H1 (cell line): Measurements from ENCODE around the gene NOL4L. TPM values are rescaled to one million over a fixed set of nuclear protein-coding genes. Genes with fewer than 3 reads are reported as not detected.

ENCODE experiments used
- CTCF ChIA-PET: fragments of 300-600 bp; sonication (Branson Sonifier 250); formaldehyde crosslinking; loops from one replicate; lab custom pipeline; 2021; ENCODE audit not compliant: partially characterized antibody; lab: Charles Lee
- POLR2A ChIA-PET: fragments of 300-600 bp; sonication (Branson Sonifier 250); formaldehyde crosslinking; loops from one replicate; lab custom pipeline; 2021; ENCODE audit warnings: inconsistent platforms; ENCODE audit not compliant: partially characterized antibody; lab: Charles Lee
- DNase-seq, 2 experiments: peaks; one replicate each; pipeline versions ENCODE4 v3.0.0 to v3.0.0-alpha.2; 2010 to 2022; ENCODE audit warnings: low spot score in 2 of 2, low read depth in 1 of 2, mixed read lengths in 1 of 2
- FAIRE-seq: peaks from 2 replicates; lab custom pipeline; 2011; peaks lifted over from hg19 to GRCh38; lab: Jason Lieb, UNC
- H2AFZ ChIP-seq: 2 replicates; pipeline ENCODE4 v1.8.1; 2012; ENCODE audit warnings: low read length, inconsistent platforms
- H2AK5ac ChIP-seq: 2 replicates; pipeline ENCODE4 v1.6.1; 2013; ENCODE audit warnings: low read depth, low read length
- H2BK120ac ChIP-seq: replicated peaks from 2 replicates; pipeline ENCODE3; 2013; ENCODE audit warnings: low read depth, low read length, inconsistent platforms
- H2BK12ac ChIP-seq: 2 replicates; pipeline ENCODE4 v1.6.1; 2013; ENCODE audit warnings: low read depth, low read length
- H2BK15ac ChIP-seq: 2 replicates; pipeline ENCODE4 v1.6.1; 2013; ENCODE audit warnings: low read length
- H2BK20ac ChIP-seq: 2 replicates; pipeline ENCODE4 v1.6.1; 2013; ENCODE audit warnings: low read length
- H2BK5ac ChIP-seq: 2 replicates; pipeline ENCODE4 v1.6.1; 2013; ENCODE audit warnings: low read depth, low read length
- H3K14ac ChIP-seq: 2 replicates; pipeline ENCODE4 v1.6.1; 2013; ENCODE audit warnings: inconsistent platforms; ENCODE audit not compliant: insufficient read length
- H3K18ac ChIP-seq: 2 replicates; pipeline ENCODE4 v1.6.1; 2013; ENCODE audit warnings: low read length; ENCODE audit errors: extremely low read depth
- H3K23ac ChIP-seq: 2 replicates; pipeline ENCODE4 v1.6.1; 2013; ENCODE audit warnings: inconsistent platforms; ENCODE audit not compliant: insufficient read length
- H3K23me2 ChIP-seq: 2 replicates; pipeline ENCODE4 v1.6.1; 2013; ENCODE audit warnings: low read depth, low read length
- H3K27ac ChIP-seq: 2 replicates; pipeline ENCODE4 v1.6.1; 2011; ENCODE audit warnings: low read depth, low read length, inconsistent platforms
- H3K27me3 ChIP-seq, 4 experiments: replicated peaks in 1 of 4; 1 replicate in 1 of 4; 2 replicates in 3 of 4; pipeline versions ENCODE4 v1.6.1 to v1.8.1; 2011 to 2013; ENCODE audit warnings: low read length in 3 of 4, mild to moderate bottlenecking in 3 of 4, inconsistent platforms in 2 of 4, mixed read lengths in 2 of 4, moderate library complexity in 1 of 4; ENCODE audit not compliant: control insufficient read depth in 3 of 4, insufficient read depth in 3 of 4; ENCODE audit errors: extremely low read depth in 1 of 4
- H3K36me3 ChIP-seq, 4 experiments: 2 replicates each; pipeline versions ENCODE4 v1.6.1 to v1.8.1; 2011 to 2013; ENCODE audit warnings: mild to moderate bottlenecking in 4 of 4, low read length in 3 of 4, moderate library complexity in 2 of 4, control low read depth in 1 of 4, inconsistent platforms in 1 of 4; ENCODE audit not compliant: insufficient read depth in 4 of 4, control insufficient read depth in 2 of 4
- H3K4ac ChIP-seq: replicated peaks from 2 replicates; pipeline ENCODE3; 2013; ENCODE audit warnings: low read length, low read depth, mixed read lengths, inconsistent platforms; ENCODE audit not compliant: insufficient read length
- H3K4me1 ChIP-seq, 4 experiments: replicated peaks in 1 of 4; 1 replicate in 1 of 4; 2 replicates in 3 of 4; pipeline versions ENCODE4 v1.6.1 to v1.8.1; 2011 to 2013; ENCODE audit warnings: low read length in 3 of 4, inconsistent platforms in 2 of 4, mixed read lengths in 1 of 4; ENCODE audit not compliant: insufficient read depth in 4 of 4, control insufficient read depth in 3 of 4
- H3K4me2 ChIP-seq, 2 experiments: 2 replicates each; pipeline versions ENCODE4 v1.6.1 to v1.8.1; 2011 to 2013; ENCODE audit warnings: low read depth in 2 of 2, low read length in 2 of 2, control low read depth in 1 of 2, inconsistent platforms in 1 of 2, mild to moderate bottlenecking in 1 of 2; ENCODE audit not compliant: insufficient read depth in 1 of 2
- H3K4me3 ChIP-seq, 4 experiments: fragments of 200-600, 300-600 bp in 1 of 4; sonication (generic), shearing (Covaris generic), sonication (Bioruptor Twin) in 1 of 4; 2 replicates each; pipeline versions ENCODE4 v1.5.1 to v1.8.1; 2011 to 2016; ENCODE audit warnings: low read length in 4 of 4, low read depth in 3 of 4, control low read depth in 2 of 4, inconsistent platforms in 2 of 4, mild to moderate bottlenecking in 2 of 4, mixed read lengths in 1 of 4, moderate library complexity in 1 of 4; ENCODE audit not compliant: insufficient read depth in 2 of 4; ENCODE audit errors: extremely low read depth in 1 of 4
- H3K56ac ChIP-seq: replicated peaks from 2 replicates; pipeline ENCODE3; 2013; ENCODE audit warnings: low read depth, mild to moderate bottlenecking, mixed read lengths, low read length, inconsistent platforms; ENCODE audit not compliant: insufficient read length
- H3K79me1 ChIP-seq: 2 replicates; pipeline ENCODE4 v1.6.1; 2013; ENCODE audit warnings: low read depth, low read length, control low read depth
- H3K79me2 ChIP-seq, 2 experiments: 2 replicates each; pipeline versions ENCODE4 v1.6.1 to v1.8.1; 2012 to 2013; ENCODE audit warnings: low read length in 2 of 2, mild to moderate bottlenecking in 2 of 2, inconsistent platforms in 1 of 2; ENCODE audit not compliant: insufficient read depth in 2 of 2, control insufficient read depth in 1 of 2
- H3K9ac ChIP-seq, 4 experiments: replicated peaks in 1 of 4; 1 replicate in 1 of 4; 2 replicates in 3 of 4; pipeline versions ENCODE4 v1.6.1 to v1.8.1; 2011 to 2013; ENCODE audit warnings: low read depth in 3 of 4, low read length in 3 of 4, control low read depth in 2 of 4, mild to moderate bottlenecking in 2 of 4, moderate library complexity in 2 of 4, inconsistent platforms in 1 of 4; ENCODE audit errors: extremely low read depth in 1 of 4
- H3K9me3 ChIP-seq, 2 experiments: 2 replicates each; pipeline versions ENCODE4 v1.6.1 to v1.8.1; 2012 to 2013; ENCODE audit warnings: mild to moderate bottlenecking in 2 of 2, moderate library complexity in 2 of 2, control low read depth in 1 of 2, inconsistent platforms in 1 of 2, low read depth in 1 of 2, low read length in 1 of 2, mixed read lengths in 1 of 2; ENCODE audit not compliant: insufficient read depth in 2 of 2
- H4K20me1 ChIP-seq, 2 experiments: replicated peaks in 1 of 2; 2 replicates each; pipeline versions ENCODE3 to v1.8.1; 2011 to 2013; ENCODE audit warnings: inconsistent platforms in 2 of 2, low read length in 2 of 2, mild to moderate bottlenecking in 1 of 2; ENCODE audit not compliant: insufficient read depth in 2 of 2, control insufficient read depth in 1 of 2
- H4K5ac ChIP-seq: 2 replicates; pipeline ENCODE4 v1.6.1; 2013; ENCODE audit warnings: low read length, low read depth, mixed read lengths, inconsistent platforms; ENCODE audit not compliant: insufficient read length
- H4K8ac ChIP-seq: 2 replicates; pipeline ENCODE4 v1.8.0; 2013; ENCODE audit warnings: mild to moderate bottlenecking, moderate library complexity, low read length, inconsistent platforms; ENCODE audit not compliant: insufficient read depth; ENCODE audit errors: extremely low read depth
- H4K91ac ChIP-seq: replicated peaks from 2 replicates; pipeline ENCODE3; 2013; ENCODE audit warnings: low read length, mixed read lengths, inconsistent platforms; ENCODE audit not compliant: insufficient read length
- BCL11A ChIP-seq, 2 experiments: IDR thresholded peaks; one replicate each; pipeline ENCODE4 v1.6.1; 2011; ENCODE audit warnings: low read depth in 2 of 2, low read length in 2 of 2, mild to moderate bottlenecking in 2 of 2
- RNF2 ChIP-seq: fragments of 200-900, 300-1000 bp; sonication (generic); IDR thresholded peaks from 2 replicates; pipeline ENCODE4 v1.7.1; 2016; ENCODE audit warnings: borderline replicate concordance, low read depth, mild to moderate bottlenecking, antibody characterized with exemption, low read length; ENCODE audit not compliant: poor library complexity, severe bottlenecking; ENCODE audit errors: missing control alignments
- SIRT6 ChIP-seq: IDR thresholded peaks from one replicate; pipeline ENCODE4 v1.7.1; 2012; ENCODE audit warnings: low read length, inconsistent platforms
- WGBS, 2 experiments: shearing (Covaris generic) in 1 of 2; methylation state at CpG; one replicate each; pipeline versions ENCODE4 v1.1.6 to v1.1.7; 2013 to 2015; ENCODE audit warnings: low lambda C conversion rate in 2 of 2, mixed read lengths in 2 of 2, inconsistent platforms in 1 of 2, low coverage in 1 of 2, missing lambda C conversion rate in 1 of 2; ENCODE audit not compliant: insufficient replicate concordance in 2 of 2, insufficient coverage in 1 of 2, insufficient read length in 1 of 2; ENCODE audit errors: extremely low coverage in 1 of 2, missing lambda C conversion rate in 1 of 2; 5-methylcytosine and 5-hydroxymethylcytosine counted together
- polyA plus RNA-seq, 7 experiments: library from polyadenylated mRNA; depleted of rRNA in 3 of 7; stranded (reverse) in 5 of 7; unstranded in 2 of 7; fragments of >200 nt in 5 of 7; fragments of 200-250 nt in 2 of 7; gene quantifications; 1 replicate in 5 of 7; 2 replicates in 1 of 7; 4 replicates in 1 of 7; pipeline versions ENCODE4 v1.2.1 to v1.2.3, GENCODE V29; 2011 to 2013; ENCODE audit warnings: missing spikeins in 2 of 7, mixed read lengths in 2 of 7
- total RNA-seq: library from RNA; stranded (reverse); fragmentation: NEBNext Ultra II Directional; extraction: Animal tissue kit (Norgen Biotek cat#: 25700); gene quantifications from 2 replicates; pipeline ENCODE4 v1.2.1, GENCODE V29; 2021

NOL4L gene
- total and polyA plus RNA-seq, 2 of the 8 experiments (the other 6 are each of a cell fraction or from before 2014, with no cell fraction given), result 15.3 to 23.7 TPM

DNA sequence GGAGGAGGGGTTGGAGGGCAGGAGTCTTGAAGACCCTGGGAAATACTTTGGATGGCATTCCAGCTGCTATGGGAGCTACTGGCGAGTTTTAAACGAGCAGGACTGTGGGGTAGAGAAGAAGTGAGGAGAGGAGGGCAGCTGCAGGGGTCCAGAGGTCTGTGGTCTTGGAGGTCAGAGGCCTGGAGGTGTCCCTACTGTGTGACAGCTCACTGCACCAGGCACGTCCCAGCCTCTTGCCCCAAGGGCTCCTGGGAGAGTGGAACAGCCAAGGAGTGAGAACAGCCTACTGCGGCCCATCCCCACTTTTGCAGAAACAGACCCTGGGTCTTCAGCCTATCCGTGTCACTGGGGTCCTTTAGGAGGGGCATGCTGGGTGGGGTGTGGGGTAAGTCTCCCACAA, 2.9 kb upstream of the NOL4L start:
- H3K23me2 ChIP-seq, result peaks cover 7% of the 10 kb centered on the region; the same call in 1 of the 2 replicates
- no peak overlapping the region for H3K56ac ChIP-seq
- H3K4me2 ChIP-seq, result no peak overlapping the region
- H2BK12ac ChIP-seq, result 0 out of 2 replicates have a peak overlapping the region, but pooled peaks have one; percentile 17
- 78% methylated on average over 5 of the region's 5 CpGs; no CpG with 5 or more reads in 1 of the 2 experiments for WGBS, 2 experiments
- no peak overlapping the region for H4K8ac ChIP-seq
- H4K91ac ChIP-seq, result no peak overlapping the region
- no peaks in the 10 kb centered on the region for H3K36me3 ChIP-seq
- no peak overlapping the region for H3K4me3 ChIP-seq
- H3K4ac ChIP-seq, result no peak overlapping the region
- no peaks in the 10 kb centered on the region for H3K79me1 ChIP-seq
- no peak overlapping the region for H2AK5ac ChIP-seq
- CTCF ChIA-PET, result interaction anchor here (1.1 to 2.5 kb wide), 4 partner anchors 9 to 66 kb away, joined by 3 to 8 read pairs (median 5); no protein-coding TSS in a partner anchor
- no peaks in the 10 kb centered on the region for H3K79me2 ChIP-seq
- POLR2A ChIA-PET, result interaction anchor here (0.7 kb wide), 1 partner anchor 53 kb away, joined by 3 read pairs; no protein-coding TSS in a partner anchor
- peaks cover 6 to 30% (median 25%) of the 10 kb centered on the region in 4 experiments for H3K27me3 ChIP-seq
- H3K18ac ChIP-seq, result no peak overlapping the region; the same call in 1 of the 2 replicates
- no peak overlapping the region for H2BK5ac ChIP-seq
- no peak overlapping the region for H2BK15ac ChIP-seq
- H3K9ac ChIP-seq, result no peak overlapping the region
- H2AFZ ChIP-seq, result no peak overlapping the region
- H3K4me1 ChIP-seq, result peaks cover 0 to 8% (median 5%) of the 10 kb centered on the region in 4 experiments; a peak in 6 of 7 replicates
- no peak overlapping the region for H3K27ac ChIP-seq
- no peak overlapping the region for H4K5ac ChIP-seq
- DNase-seq (no peak), FAIRE-seq (no peak)
- no peaks in the 10 kb centered on the region for H3K9me3 ChIP-seq
- no peak for TF ChIP-seq SIRT6
- TF ChIP-seq BCL11A (IDR thresholded peaks at IDR 0.05; ENCODE audit: low read depth in 2 of 2, low read length in 2 of 2), result no peak
- TF ChIP-seq RNF2, result no peak
- no peak overlapping the region for H2BK20ac ChIP-seq
- no peak overlapping the region for H2BK120ac ChIP-seq
- peaks cover 0 to 1% of the 10 kb centered on the region in 2 experiments for H4K20me1 ChIP-seq
- H3K23ac ChIP-seq, result no peak overlapping the region
- H3K14ac ChIP-seq, result no peak overlapping the region
